Esophagus mucosa (tissue), 1 donor: Measurements from ENCODE around the gene NRDE2. TPM values are rescaled to one million over a fixed set of nuclear protein-coding genes. Genes with fewer than 3 reads are reported as not detected.
A peak's percentile ranks its signal among the peaks of the same experiment; 100 is the strongest.
"Not testable (repeated sequence)": the region's sequence is repeated elsewhere in the genome, so short reads cannot be mapped to it uniquely, and the experiment has no call there.

ENCODE experiments used
- ATAC-seq: fragments of 200-7000 bp; cut with Tn5 transposase; one replicate; pipeline ENCODE4 v1.9.1; 2020
- total RNA-seq: library from RNA; stranded (reverse); gene quantifications from one replicate; pipeline ENCODE4 v1.2.4, GENCODE V29; 2023
- donor health status: DM: yes; HTN: yes; CAD: no.

NRDE2 gene
- total RNA-seq, 1 donor from 2014 or later = 12.2 TPM

DNA sequence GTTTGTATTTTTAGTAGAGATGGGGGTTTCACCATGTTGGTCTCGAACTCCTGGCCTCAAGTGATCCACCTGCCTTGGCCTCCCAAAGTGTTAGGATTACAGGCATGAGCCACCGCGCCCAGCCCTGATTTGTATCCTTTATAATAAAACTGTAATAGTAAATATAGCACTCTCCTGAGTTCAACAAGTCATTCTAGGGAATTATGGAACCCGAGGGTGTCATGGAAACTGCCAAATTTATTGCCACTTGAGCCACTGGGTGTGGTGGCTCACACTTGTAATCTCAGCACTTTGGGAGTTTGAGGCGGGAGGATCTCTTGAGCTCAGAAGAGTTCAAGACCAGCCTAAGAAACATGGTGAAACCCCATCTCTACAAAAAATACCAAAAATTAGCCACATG lies 9.5 kb upstream of the NRDE2 start:
- ATAC-seq = not testable (repeated sequence)

DNA sequence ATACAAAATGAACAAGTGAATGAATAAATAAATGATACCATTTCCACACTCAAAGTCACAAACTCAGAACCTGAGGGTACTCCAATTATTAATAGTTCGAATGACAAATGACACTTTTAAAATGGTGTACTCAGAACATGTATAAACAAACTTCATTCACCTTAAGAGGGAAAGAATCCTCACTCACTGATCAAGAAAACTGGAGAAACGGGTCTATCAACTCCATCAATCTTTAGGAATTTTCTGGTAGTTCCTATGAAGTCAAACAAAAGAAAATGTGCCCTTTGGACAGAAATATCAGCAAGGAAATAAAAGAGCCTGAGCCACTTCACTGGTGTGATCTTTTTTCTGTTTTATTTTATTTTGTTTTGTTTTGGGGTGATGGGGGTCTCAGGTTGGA lies 5.2 kb upstream of the NRDE2 start:
- ATAC-seq = peak; percentile 56

DNA sequence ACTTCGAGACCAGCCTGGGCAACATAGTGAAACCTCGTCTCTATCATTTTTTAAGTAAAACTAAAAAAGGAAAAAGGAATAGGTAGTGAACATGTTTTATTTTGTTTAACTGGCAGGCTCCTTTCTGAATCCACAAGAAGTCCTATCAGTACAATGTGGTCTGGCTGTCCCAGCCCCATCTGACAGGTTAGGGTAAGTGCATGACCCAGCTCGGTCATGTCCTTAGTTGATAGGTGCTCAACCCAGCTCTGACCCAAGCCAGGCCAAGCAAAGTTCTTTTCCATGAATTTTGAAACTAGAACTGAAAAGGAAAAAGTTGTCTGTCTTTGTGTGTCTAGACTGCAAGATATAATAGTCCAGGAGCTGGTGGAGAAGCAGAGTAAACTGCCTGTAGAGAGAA lies 4.7 kb upstream of the NRDE2 start:
- ATAC-seq = no peak

DNA sequence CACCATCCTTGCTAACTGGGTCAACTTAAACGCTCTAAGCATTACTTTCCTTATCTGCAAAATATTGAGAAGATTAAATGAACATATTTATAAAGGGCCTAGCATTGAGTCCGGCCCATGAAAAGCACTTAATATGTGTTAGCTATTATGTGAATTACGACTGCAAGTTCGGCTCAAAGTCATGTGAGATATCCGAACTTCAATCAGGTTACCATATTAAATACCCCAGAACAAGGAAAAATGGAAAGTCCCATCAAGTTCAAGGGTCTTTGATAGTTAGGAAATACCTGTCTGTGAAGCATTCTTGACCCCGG lies 487 bp upstream of the NRDE2 start:
- ATAC-seq = no peak

DNA sequence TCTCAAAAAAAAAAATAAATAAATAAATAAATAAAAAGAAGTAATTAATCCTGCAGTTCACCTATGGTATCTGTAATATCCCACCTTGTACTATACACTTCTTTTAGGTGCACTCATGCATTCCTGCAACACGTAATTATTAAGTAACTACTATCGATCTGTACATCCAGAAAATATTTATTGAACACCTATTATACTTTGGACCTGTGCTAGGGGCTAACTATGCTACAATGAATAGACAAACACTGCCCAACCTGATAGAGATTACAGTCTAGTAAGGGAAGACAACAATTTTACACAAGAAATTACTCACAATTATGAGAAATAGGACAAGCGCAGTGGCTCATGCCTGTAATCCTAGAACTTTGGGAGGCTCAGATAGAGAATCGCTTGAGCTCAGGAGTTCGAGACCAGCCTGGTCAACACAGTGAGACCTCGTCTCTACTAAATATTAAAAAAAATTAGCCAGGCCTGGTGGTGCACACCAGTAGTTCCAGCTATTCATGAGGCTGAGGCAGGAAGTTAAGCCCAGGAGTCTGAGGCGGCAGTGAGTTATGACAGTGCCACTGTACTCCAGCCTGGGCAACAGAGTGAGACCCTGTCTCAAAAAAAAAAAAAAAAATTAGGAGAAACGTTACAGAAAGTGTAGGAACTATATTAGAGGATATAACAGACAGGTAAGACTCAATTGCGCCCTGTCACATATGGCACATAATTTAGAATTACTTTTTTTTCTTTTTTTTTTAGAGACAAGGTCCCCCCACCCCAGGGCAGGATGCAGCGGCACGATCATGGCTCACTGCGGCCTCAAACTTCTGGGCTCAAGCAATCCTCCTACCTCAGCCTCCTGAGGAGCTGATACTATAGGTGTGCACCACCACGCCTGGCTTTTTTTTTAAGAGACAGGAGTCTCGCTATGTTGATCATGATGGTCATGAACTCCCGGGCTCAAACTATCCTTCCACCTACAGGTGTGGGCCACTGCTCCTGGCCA lies 1.2 kb downstream of the NRDE2 start:
- no peak for ATAC-seq

DNA sequence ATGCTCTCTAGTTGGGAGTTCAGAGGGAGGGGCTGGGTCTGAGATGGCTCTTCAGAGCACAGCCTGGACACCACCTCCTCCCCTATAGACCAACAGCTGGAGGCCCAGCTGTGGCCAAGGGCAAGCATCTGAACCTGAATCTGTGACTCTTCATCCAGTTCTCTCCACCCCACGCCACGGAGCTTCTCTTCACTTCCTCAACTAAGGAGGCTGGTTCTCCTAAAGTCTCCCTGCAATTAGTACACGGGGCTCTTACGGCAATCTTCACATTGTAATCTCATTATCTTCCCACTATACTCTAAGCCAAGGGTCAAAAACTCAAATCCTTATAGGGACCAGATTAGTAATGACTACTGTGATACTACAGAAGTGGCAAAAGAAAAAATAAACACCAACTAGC lies 9.8 kb downstream of the NRDE2 start:
- ATAC-seq = no peak

DNA sequence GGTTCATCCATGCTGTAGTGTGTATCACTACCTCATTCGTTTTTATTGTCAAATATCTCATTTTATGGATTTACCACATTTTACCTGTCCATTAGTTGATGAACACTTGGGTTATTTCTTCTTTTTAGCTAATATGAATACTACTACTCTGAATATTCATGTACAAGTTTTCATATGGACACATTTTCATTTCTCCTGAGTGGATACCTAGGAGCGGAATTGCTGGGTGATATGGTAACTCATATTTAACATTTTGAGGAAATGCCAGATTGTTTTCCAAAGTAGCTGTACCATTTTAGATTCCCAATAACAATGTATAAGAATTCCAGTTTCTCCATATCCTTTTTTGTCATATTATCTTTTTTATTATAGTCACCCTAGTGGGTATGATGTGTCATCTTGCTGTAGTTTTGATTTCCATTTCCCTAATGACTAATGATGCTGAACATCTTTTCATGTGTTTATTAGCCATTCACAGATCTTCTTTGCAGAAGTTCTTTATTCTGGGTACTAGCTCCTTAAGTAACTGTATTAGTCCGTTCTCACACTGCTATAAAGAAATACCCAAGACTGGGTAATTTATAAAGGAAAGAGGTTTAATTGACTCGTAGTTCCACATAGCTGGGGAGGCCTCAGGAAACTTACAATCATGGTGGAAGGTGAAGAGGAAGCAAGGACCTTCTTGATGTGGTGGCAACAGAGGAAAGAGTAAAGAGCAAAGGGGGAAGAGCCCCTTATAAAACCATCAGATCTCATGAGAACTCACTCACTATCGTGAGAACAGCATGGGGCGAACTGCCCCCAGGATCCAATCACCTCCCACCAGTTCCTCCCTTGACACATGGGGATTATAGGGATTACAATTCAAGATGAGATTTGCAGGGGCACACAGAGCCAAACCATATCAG lies 11.9 kb downstream of the NRDE2 start:
- no peak for ATAC-seq

DNA sequence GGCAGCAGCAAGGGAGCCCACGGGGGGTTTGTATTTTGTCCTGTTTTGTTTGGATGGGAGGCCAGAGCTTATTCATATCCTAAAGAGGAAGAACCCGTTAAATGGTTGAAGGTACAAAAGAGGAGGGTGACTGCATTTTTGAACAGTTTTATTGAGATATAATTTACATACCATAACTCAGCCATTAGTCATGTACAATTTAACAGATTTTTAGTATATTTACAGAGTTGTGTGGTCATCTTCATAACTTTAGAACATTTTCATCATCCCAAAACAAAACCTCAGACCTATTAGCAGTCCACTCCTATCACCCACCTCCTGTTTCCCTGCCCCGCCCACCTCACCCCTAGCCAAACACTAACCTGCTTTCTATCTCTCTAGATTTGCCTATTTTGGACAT lies 12.6 kb downstream of the NRDE2 start:
- ATAC-seq = no peak

DNA sequence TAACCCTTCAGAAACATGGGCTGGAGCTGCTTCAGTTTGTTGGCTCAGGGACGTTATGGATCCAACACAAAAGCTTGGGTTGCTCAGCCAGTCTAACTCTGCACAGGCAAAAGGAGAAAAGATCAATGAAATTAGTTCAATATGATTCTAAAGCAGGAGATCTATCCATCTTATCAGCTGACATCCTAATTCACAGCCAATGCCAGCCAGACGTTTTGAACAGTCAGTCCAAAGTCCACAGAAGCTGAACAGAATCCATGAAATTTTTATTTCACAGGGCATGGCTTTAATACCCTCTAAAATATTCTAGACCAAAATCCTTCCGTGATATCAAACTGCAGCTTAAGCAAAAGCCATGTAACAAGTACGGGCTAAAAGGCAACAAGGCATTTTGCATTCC lies 13.7 kb downstream of the NRDE2 start:
- no peak for ATAC-seq

DNA sequence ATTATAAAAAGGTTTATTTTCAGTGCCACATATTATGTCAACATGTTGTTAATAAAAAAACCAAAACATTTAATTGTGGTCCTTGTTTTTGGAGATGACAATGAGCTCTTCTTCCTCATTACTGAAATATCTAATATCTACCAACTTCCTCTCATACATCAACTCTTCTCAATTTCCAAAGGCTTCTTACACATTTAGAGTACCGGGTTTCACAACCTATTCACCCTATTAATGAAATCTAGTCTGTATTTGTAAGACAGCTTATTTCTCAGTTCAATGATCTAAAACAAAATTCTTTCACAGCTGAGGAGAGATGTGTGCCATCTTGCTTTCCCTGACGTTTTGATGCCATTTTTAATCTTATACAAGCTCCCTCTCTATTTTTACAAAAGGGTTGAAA lies 14.5 kb downstream of the NRDE2 start:
- no peak for ATAC-seq

DNA sequence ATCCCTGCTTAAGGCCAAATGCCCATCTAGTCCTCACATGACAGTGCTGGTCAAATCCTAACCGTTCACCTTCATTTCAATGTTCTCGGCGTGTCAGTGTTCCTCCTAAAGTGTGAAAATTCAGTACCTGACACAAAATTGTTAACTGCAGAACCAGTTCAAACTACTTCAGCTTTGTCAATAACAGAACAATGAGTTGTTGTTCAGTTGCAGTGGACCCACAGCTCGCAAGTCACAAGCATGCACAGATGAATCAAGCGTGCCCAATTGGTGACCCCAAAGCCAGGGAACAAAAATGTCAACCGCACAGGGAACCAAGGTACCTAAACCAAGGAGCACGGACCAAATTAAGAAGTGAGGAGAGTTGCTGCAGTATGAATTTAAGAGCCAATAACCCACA lies 23.2 kb downstream of the NRDE2 start:
- no peak for ATAC-seq

DNA sequence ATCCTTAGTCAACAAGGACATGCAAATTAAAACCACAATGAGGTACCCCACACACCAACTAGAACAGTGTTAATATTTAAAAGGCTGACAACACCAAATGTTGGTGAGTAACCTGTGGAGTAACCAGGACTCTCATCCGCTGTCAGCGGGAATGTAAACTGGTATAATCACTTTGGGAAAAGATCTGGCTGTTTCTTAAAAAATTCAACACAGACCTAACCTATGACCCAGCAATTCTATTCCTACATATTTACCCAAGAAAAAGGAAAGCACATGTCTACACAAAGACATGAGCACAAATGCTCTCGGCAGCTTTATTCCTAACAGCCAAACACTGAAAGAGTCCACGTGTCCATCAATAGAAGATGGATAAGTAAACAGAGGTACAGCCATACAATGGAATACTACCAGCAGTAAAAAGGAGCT lies 26.6 kb downstream of the NRDE2 start:
- no peak for ATAC-seq

DNA sequence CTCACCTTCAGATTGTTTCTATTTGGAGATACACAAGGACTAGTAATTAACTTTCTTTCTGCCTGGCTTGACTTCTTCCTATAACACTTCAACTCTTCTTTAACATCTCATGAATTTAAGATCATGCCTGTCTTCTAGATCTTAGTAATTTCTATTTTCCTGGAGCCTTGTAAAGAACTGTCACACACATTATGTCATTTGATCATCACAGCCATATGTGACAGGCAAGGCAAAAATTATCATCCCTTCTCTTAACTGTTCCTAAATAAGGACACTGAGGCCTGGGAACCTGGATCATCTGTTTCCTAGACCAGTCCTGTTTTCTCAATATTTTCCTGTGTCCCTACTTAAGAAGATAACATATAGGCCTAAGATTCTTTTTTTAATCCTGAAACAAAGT lies 27.2 kb downstream of the NRDE2 start:
- no peak for ATAC-seq

DNA sequence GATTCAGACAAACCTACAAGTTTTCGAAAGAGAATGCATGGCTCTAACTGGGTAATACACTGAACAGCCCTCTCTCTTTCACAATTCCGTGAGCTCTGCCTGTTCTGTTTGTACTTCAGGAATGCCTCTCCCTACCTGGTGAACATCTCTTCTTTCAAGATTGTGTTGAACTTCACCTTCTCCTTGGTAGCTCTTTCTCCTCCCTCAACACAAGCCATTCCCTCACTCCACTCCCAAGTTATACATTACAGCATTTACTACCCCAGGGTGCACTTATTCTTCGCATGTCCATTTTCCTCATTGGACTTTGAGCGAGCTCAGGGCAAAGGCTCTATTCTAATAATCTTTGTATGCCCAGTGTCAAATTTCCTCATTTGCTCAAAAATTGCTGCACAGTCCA lies 28.3 kb downstream of the NRDE2 start:
- ATAC-seq = no peak

DNA sequence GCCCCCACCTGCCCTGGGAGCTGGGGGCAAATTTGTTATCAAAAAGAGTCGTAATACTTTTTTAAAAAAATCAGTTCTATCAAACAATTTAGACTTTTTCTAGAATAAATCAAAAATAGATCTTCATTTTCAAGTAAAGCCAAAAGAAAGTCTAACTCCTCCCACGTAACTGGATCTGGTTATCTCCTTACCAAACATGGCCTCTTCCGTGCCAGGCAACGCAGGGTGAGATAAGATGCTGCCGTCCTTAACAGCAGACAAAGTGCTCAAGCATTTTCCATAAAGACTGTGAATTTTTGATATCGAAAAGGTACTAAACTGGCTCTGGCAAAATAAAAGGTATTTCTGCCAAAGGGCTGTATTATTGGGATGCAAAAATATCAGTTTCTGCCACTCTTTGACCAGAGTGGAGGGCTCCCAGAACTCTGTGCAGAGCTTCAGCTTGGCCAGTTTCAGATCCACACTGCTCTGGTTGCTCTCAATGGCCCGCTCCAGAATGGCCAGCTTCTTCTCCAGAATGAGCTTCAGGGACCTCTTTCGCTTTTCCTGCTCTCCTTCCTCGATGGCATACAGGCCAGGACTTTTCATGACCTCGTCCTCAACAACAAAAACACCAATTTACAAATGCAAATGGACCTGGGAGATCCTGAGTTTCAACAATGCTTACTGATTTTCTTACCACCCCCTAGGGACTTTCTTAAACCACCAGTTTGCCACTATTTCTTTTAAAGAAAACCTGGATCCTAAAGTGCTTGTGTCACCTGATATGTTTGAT lies 29.0 kb downstream of the NRDE2 start:
- ATAC-seq = no peak

DNA sequence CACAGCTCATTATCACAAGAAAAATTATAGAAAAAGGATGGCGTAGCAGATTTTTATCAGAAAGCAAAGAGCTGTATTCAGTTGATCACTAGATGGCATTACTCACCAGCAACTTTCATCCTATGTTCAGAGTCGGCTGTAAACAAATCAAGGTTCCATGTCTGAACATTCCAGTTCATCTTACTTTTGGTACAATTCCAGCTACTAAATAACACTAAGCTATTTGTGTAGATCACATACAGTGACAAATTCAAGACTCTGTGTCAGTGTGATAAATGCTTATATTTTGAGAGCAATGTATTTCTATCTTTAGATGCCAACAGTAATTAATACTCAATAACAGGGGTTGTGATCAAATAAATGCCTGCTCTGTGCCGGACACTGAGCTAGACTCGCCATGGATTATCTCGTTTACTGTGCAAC lies 30.1 kb downstream of the NRDE2 start:
- peak; percentile 69 for ATAC-seq

DNA sequence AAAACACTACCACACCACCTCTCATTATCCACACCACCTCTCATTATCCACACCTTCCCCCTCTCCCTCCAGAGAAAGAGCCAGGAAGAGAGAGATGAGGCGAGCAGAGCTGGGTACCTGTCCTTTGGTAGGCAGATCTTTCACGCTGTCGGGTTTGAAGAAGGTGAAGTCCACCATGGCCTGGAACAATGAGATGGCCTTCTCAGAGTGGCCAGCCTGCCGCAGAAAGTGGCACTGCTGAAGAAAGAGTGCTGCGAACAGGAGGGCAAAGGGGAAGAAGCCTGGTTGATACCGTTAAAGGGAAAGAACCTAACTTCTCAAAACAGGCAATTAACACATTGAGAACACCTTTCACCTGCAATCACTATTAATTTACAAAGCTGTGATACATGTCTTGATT lies 30.6 kb downstream of the NRDE2 start:
- no peak for ATAC-seq

DNA sequence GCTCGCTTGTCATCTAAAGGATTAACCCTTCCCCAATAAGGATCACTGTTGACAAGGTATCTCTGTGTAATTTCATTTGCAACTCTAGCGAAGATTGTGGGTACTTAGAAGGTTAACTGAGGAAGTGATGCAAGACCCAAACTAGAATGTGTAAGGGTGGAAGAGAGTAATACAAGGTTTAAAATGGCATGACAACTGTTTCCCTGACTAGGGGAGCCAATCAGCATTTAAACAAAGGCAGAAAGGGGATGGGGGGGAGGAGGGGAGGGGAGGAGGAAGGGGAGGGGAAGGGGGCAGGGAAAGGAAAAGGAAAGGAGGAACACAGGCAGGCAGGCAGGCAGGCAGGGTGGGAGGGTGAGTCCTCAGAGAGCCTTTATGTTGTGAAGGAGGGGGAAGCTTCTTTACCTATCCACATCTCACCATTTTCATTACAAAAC lies 31.1 kb downstream of the NRDE2 start:
- no peak for ATAC-seq

DNA sequence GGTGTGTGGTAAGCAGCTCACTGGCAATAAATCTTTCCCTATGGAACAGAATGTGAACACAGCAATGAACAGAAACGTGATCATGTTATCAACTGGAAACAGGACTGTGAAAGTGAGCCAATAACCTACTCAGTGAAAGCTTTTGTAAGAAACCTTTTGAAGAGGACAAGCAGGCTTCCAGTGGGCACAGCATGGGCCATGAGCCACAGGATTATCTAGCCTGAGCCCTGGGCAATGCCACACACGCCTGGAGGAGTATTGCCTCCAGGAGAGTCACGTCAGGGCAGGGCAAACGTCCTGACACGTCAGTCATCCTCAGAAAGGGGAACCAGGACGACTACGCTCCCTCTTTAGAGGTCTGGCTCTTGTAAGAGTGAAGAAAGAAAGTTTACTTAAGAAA lies 32.3 kb downstream of the NRDE2 start:
- peak; percentile 40 for ATAC-seq

DNA sequence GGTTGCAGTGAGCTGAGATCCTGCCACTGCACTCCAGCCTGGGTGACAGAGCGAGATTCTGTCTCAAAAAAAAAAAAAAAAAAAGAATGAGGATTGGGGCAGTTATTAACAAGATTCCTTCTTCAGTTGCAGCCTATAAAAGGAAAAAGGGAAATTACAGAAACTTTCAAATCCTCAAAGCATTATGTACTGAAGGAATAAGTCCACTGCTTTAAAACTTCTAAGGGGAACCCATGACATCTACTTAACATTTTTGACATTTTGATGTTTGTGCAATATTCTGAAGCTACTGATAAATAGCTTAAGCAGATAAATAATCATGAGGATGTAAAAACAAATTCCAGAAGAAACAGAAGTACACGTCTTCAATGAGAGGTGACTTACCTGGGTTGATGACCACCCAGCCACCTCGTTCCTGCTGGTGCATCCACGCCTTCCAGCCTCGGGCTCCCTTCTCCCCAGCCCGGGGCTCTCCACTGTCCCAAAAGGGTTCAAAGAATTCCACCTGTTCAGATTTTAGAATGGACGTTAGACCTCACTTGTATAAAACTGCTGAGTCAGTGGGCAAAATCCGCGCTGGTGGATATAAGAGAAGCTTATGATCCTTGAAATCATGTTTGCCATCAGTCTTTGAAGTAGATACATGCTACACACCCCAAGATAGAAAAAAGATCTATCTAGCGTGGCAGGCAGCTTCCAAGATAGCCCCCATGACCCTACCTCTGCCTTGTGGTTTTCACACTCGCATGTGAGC lies 33.7 kb downstream of the NRDE2 start:
- ATAC-seq = no peak

DNA sequence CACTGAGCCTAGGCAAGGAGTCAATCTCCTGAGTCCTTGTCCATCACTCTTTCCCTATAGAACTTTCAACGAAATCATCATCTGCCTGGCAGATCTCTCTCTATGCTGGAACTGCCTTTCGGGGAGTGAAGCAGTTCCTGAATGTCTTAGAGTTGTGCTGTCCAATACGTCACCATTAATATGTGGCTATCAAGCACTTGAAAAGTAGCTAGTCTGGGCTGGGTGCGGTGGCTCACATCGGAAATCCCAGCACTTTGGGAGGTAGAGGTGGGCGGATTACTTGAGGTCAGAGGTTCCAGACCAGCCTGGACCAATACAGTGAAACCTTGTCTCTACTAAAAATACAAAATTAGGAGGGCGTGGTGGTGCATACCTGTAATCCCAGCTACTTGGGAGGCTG lies 35.1 kb downstream of the NRDE2 start:
- no peak for ATAC-seq
